ENCODE data around the gene SERINC1.

GRCh38 chr6:122511193-122511924, 39.8 kb upstream of the SERINC1 start:
- TF ChIP-seq CTCF (IDR thresholded peaks at IDR 0.05; ENCODE audit: borderline replicate concordance, extremely low read depth, low read length, poor library complexity, severe bottlenecking) (no peak), EZH2 (IDR thresholded peaks at IDR 0.05; ENCODE audit: borderline replicate concordance, low read depth, low read length, severe bottlenecking) (no peak)
